ENCODE results near the gene CHML. TPM values are rescaled to one million over a fixed set of nuclear protein-coding genes. Genes with fewer than 3 reads are reported as not detected.

The CHML gene
- total and polyA plus RNA-seq, 2 donors (not counting 1 experiment from before 2014, with no cell fraction given): 9.7 to 34.0 TPM

DNA sequence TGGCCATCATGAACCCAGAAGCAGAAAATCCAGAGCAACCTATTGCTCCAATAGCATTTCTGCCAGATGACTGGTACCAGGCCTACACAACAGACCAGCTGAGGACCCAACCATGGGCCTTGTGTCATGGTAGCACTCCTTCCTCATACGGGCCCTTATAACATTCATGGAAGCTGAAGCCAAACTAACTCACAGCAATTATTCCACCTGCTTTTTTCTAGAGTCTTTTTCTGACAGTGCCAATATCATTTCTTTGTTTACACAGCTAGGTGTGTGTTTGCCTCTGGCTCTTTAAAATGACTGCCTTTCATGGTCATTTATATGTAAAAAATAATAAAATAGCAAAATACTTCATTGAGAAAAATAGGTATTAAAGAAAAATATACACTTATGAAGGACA, 8.0 kb upstream of the CHML start:
- H3K4me3 Mint-ChIP-seq: no peak overlapping the region
- ChIA-PET POLR2A (no interaction called here), CTCF (no interaction called here)
- DNase-seq (no peak), ATAC-seq (ENCODE audit: low read depth) (no peak)
- WGBS (ENCODE audit: insufficient coverage): 100% methylated on average over 1 of the region's 1 CpG
- Histone ChIP-seq H3K79me2 (ENCODE audit: control insufficient read depth, insufficient read depth, low read length) (no peaks in the 10 kb centered on the region), H3K27me3 (replicated peaks in 1 of 4; ENCODE audit: control extremely low read depth in 1 of 4, control insufficient read depth in 3 of 4, insufficient read depth in 4 of 4, low read length in 3 of 4) (no peaks in the 10 kb centered on the region), H3K27ac (ENCODE audit: low read length in 2 of 2) (no peak overlapping the region), H3K4me2 (replicated peaks; ENCODE audit: low read depth, low read length, poor library complexity, severe bottlenecking) (no peak overlapping the region), H3K4me3 (ENCODE audit: control extremely low read depth in 1 of 5, extremely low read depth in 1 of 5, insufficient read depth in 1 of 5, low read depth in 2 of 5, low read length in 4 of 5) (no peak overlapping the region), H3K9ac (ENCODE audit: low read length) (no peak overlapping the region), H3K4me1 (ENCODE audit: control insufficient read depth in 2 of 2, insufficient read depth in 2 of 2, low read length in 2 of 2) (no peaks in the 10 kb centered on the region), H3K9me3 (ENCODE audit: control extremely low read depth in 1 of 3, control insufficient read depth in 2 of 3, insufficient read depth in 1 of 3, low read length in 2 of 3) (peaks cover 0 to 1% (median 0%) of the 10 kb centered on the region in 3 donors), H3K36me3 (replicated peaks in 1 of 2; ENCODE audit: control extremely low read depth in 1 of 2, control insufficient read depth in 1 of 2, extremely low read depth in 1 of 2, insufficient read depth in 2 of 2, low read length in 1 of 2) (no peaks in the 10 kb centered on the region), H4K20me1 (ENCODE audit: control insufficient read depth, insufficient read depth, low read length, poor library complexity, severe bottlenecking) (no peaks in the 10 kb centered on the region), H2AFZ (ENCODE audit: insufficient read depth, low read depth, low read length, poor library complexity, severe bottlenecking) (no peak overlapping the region)
- no peaks in the 10 kb centered on the region for H3K9me3 Mint-ChIP-seq (ENCODE audit: insufficient read depth)
- no peak overlapping the region for H3K27ac Mint-ChIP-seq
- TF ChIP-seq EZH2 (IDR thresholded peaks at IDR 0.05; ENCODE audit: borderline replicate concordance, insufficient read depth, low read depth, low read length, poor library complexity, severe bottlenecking): no peak
- TF ChIP-seq, protein P1, sequence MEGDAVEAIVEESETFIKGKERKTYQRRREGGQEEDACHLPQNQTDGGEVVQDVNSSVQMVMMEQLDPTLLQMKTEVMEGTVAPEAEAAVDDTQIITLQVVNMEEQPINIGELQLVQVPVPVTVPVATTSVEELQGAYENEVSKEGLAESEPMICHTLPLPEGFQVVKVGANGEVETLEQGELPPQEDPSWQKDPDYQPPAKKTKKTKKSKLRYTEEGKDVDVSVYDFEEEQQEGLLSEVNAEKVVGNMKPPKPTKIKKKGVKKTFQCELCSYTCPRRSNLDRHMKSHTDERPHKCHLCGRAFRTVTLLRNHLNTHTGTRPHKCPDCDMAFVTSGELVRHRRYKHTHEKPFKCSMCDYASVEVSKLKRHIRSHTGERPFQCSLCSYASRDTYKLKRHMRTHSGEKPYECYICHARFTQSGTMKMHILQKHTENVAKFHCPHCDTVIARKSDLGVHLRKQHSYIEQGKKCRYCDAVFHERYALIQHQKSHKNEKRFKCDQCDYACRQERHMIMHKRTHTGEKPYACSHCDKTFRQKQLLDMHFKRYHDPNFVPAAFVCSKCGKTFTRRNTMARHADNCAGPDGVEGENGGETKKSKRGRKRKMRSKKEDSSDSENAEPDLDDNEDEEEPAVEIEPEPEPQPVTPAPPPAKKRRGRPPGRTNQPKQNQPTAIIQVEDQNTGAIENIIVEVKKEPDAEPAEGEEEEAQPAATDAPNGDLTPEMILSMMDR (IDR thresholded peaks at IDR 0.05): no peak
- peaks cover 10% of the 10 kb centered on the region for H3K27me3 Mint-ChIP-seq
- H3K4me1 Mint-ChIP-seq: peaks cover 3% of the 10 kb centered on the region
- intact Hi-C loops (cut with micrococcal nuclease): no loop called here

DNA sequence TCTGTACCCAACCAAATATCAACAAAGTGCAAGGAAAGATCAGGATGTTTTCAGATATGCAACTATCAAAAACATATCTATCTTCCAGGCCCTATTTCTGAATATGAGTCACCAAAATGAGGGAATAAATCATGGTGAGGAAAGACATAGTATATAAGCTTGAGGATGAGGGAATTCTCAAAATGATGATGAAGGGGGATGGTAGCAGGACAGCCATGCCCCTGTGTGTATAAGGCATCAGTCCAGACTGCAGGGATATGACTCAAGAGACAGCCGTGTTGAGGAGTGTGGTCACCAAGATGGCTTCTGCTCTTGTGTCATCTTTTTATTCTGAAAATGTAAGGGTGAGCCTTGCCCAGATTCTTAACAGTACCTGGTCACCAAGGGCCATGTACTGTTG, 7.5 kb upstream of the CHML start:
- no peak overlapping the region for H3K9ac ChIP-seq (ENCODE audit: low read length)
- CTCF ChIA-PET: interaction anchor here (0.6 kb wide), 1 partner anchor 371 kb away, joined by 3 read pairs; no protein-coding TSS in a partner anchor
- DNase-seq: no peak
- POLR2A ChIA-PET: no interaction called here
- H3K27me3 Mint-ChIP-seq: peaks cover 6% of the 10 kb centered on the region
- peaks cover 0 to 4% (median 0%) of the 10 kb centered on the region in 3 donors for H3K9me3 ChIP-seq (ENCODE audit: control extremely low read depth in 1 of 3, control insufficient read depth in 2 of 3, insufficient read depth in 1 of 3, low read length in 2 of 3)
- TF ChIP-seq, protein P1 (IDR thresholded peaks at IDR 0.05): no peak
- no peak for TF ChIP-seq EZH2 (IDR thresholded peaks at IDR 0.05; ENCODE audit: borderline replicate concordance, insufficient read depth, low read depth, low read length, poor library complexity, severe bottlenecking)
- no peak overlapping the region for H3K4me3 Mint-ChIP-seq
- no peaks in the 10 kb centered on the region for H3K36me3 ChIP-seq (replicated peaks in 1 of 2; ENCODE audit: control extremely low read depth in 1 of 2, control insufficient read depth in 1 of 2, extremely low read depth in 1 of 2, insufficient read depth in 2 of 2, low read length in 1 of 2)
- no peak overlapping the region for H3K27ac ChIP-seq (ENCODE audit: low read length in 2 of 2)
- H3K9me3 Mint-ChIP-seq (ENCODE audit: insufficient read depth): no peaks in the 10 kb centered on the region
- no peaks in the 10 kb centered on the region for H4K20me1 ChIP-seq (ENCODE audit: control insufficient read depth, insufficient read depth, low read length, poor library complexity, severe bottlenecking)
- no peak overlapping the region for H3K4me2 ChIP-seq (replicated peaks; ENCODE audit: low read depth, low read length, poor library complexity, severe bottlenecking)
- intact Hi-C loops (cut with micrococcal nuclease): no loop called here
- no peaks in the 10 kb centered on the region for H3K79me2 ChIP-seq (ENCODE audit: control insufficient read depth, insufficient read depth, low read length)
- H3K27ac Mint-ChIP-seq: no peak overlapping the region
- no peak for ATAC-seq (ENCODE audit: low read depth)
- peaks cover 3% of the 10 kb centered on the region for H3K4me1 Mint-ChIP-seq
- H2AFZ ChIP-seq (ENCODE audit: insufficient read depth, low read depth, low read length, poor library complexity, severe bottlenecking): no peak overlapping the region
- H3K4me1 ChIP-seq (ENCODE audit: control insufficient read depth in 2 of 2, insufficient read depth in 2 of 2, low read length in 2 of 2): no peaks in the 10 kb centered on the region
- no peak overlapping the region for H3K4me3 ChIP-seq (ENCODE audit: control extremely low read depth in 1 of 5, extremely low read depth in 1 of 5, insufficient read depth in 1 of 5, low read depth in 2 of 5, low read length in 4 of 5)
- 100% methylated on average over 1 of the region's 1 CpG for WGBS (ENCODE audit: insufficient coverage)
- no peaks in the 10 kb centered on the region for H3K27me3 ChIP-seq (replicated peaks in 1 of 4; ENCODE audit: control extremely low read depth in 1 of 4, control insufficient read depth in 3 of 4, insufficient read depth in 4 of 4, low read length in 3 of 4)
